ENCODE results near the gene ASIC2.
A peak's percentile ranks its signal among the peaks of the same experiment; 100 is the strongest.

Gene ASIC2

GRCh38 chr17:33196883-33197282, 96.2 kb downstream of the ASIC2 start:
- no peaks in the 10 kb centered on the region for H3K9me3 ChIP-seq (ENCODE audit: control insufficient read depth, insufficient read depth, low read depth, low read length)
- TF ChIP-seq MEIS1 (CRISPR knock-in tag; IDR thresholded peaks at IDR 0.05; ENCODE audit: borderline replicate concordance) (no peak), ZNF26 (tag by site-specific recombination; IDR thresholded peaks at IDR 0.05) (no peak), ZNF768 (tag by site-specific recombination; IDR thresholded peaks at IDR 0.05) (no peak), SP7 (tag by site-specific recombination; IDR thresholded peaks at IDR 0.05) (no peak), ZNF366 (tag by site-specific recombination; conservative IDR thresholded peaks at IDR 0.05) (no peak), SCRT1 (tag by site-specific recombination; IDR thresholded peaks at IDR 0.05; ENCODE audit: borderline replicate concordance) (no peak), SCRT2 (tag by site-specific recombination; IDR thresholded peaks at IDR 0.05) (no peak), SP3 (tag by site-specific recombination; IDR thresholded peaks at IDR 0.05) (no peak), ZNF677 (tag by site-specific recombination; IDR thresholded peaks at IDR 0.05) (no peak), ZNF157 (tag by site-specific recombination; IDR thresholded peaks at IDR 0.05) (no peak), ZNF544 (tag by site-specific recombination; IDR thresholded peaks at IDR 0.05) (no peak), ZNF610 (tag by site-specific recombination; IDR thresholded peaks at IDR 0.05; ENCODE audit: borderline replicate concordance) (no peak), ZNF501 (tag by site-specific recombination; IDR thresholded peaks at IDR 0.05) (no peak)
- TF ChIP-seq, protein P1, sequence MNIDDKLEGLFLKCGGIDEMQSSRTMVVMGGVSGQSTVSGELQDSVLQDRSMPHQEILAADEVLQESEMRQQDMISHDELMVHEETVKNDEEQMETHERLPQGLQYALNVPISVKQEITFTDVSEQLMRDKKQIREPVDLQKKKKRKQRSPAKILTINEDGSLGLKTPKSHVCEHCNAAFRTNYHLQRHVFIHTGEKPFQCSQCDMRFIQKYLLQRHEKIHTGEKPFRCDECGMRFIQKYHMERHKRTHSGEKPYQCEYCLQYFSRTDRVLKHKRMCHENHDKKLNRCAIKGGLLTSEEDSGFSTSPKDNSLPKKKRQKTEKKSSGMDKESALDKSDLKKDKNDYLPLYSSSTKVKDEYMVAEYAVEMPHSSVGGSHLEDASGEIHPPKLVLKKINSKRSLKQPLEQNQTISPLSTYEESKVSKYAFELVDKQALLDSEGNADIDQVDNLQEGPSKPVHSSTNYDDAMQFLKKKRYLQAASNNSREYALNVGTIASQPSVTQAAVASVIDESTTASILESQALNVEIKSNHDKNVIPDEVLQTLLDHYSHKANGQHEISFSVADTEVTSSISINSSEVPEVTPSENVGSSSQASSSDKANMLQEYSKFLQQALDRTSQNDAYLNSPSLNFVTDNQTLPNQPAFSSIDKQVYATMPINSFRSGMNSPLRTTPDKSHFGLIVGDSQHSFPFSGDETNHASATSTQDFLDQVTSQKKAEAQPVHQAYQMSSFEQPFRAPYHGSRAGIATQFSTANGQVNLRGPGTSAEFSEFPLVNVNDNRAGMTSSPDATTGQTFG (tag by site-specific recombination; IDR thresholded peaks at IDR 0.05; ENCODE audit: borderline replicate concordance), result no peak
- TF ChIP-seq, protein P2, sequence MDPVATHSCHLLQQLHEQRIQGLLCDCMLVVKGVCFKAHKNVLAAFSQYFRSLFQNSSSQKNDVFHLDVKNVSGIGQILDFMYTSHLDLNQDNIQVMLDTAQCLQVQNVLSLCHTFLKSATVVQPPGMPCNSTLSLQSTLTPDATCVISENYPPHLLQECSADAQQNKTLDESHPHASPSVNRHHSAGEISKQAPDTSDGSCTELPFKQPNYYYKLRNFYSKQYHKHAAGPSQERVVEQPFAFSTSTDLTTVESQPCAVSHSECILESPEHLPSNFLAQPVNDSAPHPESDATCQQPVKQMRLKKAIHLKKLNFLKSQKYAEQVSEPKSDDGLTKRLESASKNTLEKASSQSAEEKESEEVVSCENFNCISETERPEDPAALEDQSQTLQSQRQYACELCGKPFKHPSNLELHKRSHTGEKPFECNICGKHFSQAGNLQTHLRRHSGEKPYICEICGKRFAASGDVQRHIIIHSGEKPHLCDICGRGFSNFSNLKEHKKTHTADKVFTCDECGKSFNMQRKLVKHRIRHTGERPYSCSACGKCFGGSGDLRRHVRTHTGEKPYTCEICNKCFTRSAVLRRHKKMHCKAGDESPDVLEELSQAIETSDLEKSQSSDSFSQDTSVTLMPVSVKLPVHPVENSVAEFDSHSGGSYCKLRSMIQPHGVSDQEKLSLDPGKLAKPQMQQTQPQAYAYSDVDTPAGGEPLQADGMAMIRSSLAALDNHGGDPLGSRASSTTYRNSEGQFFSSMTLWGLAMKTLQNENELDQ (tag by site-specific recombination; IDR thresholded peaks at IDR 0.05; ENCODE audit: low read depth), result no peak
- peaks cover 6% of the 10 kb centered on the region for H3K4me1 ChIP-seq (ENCODE audit: control insufficient read depth, insufficient read depth, low read length)
- ChIA-PET POLR2A (no interaction called here), CTCF (interaction anchor here (0.9 to 1.1 kb wide), 2 partner anchors 16 to 64 kb away, joined by 3 read pairs; no protein-coding TSS in a partner anchor)
- H3K36me3 ChIP-seq (ENCODE audit: control insufficient read depth in 2 of 2, insufficient read depth in 1 of 2, low read length in 2 of 2), result no peaks in the 10 kb centered on the region
- H3K27ac ChIP-seq (ENCODE audit: extremely low read depth, low read depth, low read length), result no peak overlapping the region
- H3K4me3 ChIP-seq (ENCODE audit: low read depth, low read length), result no peak overlapping the region

GRCh38 chr17:33192951-33193911, 99.9 kb downstream of the ASIC2 start:
- Histone ChIP-seq H3K27ac (ENCODE audit: extremely low read depth, low read depth, low read length) (no peak overlapping the region), H3K4me1 (ENCODE audit: control insufficient read depth, insufficient read depth, low read length) (no peaks in the 10 kb centered on the region), H3K9me3 (ENCODE audit: control insufficient read depth, insufficient read depth, low read depth, low read length) (no peaks in the 10 kb centered on the region), H3K36me3 (ENCODE audit: control insufficient read depth in 2 of 2, insufficient read depth in 1 of 2, low read length in 2 of 2) (no peaks in the 10 kb centered on the region), H3K4me3 (ENCODE audit: low read depth, low read length) (no peak overlapping the region)
- peak; percentile 82 for TF ChIP-seq GLIS1 (tag by site-specific recombination; IDR thresholded peaks at IDR 0.05)
- TF ChIP-seq, protein P3, sequence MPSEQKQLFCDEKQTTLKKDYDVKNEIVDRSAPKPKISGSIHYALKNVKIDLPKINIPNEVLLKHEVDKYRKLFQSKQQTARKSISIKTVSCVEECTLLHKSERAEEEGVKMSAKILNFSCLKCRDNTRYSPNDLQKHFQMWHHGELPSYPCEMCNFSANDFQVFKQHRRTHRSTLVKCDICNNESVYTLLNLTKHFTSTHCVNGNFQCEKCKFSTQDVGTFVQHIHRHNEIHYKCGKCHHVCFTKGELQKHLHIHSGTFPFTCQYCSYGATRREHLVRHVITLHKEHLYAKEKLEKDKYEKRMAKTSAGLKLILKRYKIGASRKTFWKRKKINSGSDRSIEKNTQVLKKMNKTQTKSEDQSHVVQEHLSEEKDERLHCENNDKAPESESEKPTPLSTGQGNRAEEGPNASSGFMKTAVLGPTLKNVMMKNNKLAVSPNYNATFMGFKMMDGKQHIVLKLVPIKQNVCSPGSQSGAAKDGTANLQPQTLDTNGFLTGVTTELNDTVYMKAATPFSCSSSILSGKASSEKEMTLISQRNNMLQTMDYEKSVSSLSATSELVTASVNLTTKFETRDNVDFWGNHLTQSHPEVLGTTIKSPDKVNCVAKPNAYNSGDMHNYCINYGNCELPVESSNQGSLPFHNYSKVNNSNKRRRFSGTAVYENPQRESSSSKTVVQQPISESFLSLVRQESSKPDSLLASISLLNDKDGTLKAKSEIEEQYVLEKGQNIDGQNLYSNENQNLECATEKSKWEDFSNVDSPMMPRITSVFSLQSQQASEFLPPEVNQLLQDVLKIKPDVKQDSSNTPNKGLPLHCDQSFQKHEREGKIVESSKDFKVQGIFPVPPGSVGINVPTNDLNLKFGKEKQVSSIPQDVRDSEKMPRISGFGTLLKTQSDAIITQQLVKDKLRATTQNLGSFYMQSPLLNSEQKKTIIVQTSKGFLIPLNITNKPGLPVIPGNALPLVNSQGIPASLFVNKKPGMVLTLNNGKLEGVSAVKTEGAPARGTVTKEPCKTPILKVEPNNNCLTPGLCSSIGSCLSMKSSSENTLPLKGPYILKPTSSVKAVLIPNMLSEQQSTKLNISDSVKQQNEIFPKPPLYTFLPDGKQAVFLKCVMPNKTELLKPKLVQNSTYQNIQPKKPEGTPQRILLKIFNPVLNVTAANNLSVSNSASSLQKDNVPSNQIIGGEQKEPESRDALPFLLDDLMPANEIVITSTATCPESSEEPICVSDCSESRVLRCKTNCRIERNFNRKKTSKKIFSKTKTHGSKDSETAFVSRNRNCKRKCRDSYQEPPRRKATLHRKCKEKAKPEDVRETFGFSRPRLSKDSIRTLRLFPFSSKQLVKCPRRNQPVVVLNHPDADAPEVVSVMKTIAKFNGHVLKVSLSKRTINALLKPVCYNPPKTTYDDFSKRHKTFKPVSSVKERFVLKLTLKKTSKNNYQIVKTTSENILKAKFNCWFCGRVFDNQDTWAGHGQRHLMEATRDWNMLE (tag by site-specific recombination; conservative IDR thresholded peaks at IDR 0.05; ENCODE audit: low read depth), result no peak
- CTCF ChIA-PET, result interaction anchor here (0.6 to 1.3 kb wide), 2 partner anchors 10 to 112 kb away, joined by 3 read pairs; no protein-coding TSS in a partner anchor
- POLR2A ChIA-PET, result no interaction called here
